ENCODE results near the gene MYBPC2.
"Not testable (repeated sequence)": the region's sequence is repeated elsewhere in the genome, so short reads cannot be mapped to it uniquely, and the experiment has no call there.

The MYBPC2 gene

DNA sequence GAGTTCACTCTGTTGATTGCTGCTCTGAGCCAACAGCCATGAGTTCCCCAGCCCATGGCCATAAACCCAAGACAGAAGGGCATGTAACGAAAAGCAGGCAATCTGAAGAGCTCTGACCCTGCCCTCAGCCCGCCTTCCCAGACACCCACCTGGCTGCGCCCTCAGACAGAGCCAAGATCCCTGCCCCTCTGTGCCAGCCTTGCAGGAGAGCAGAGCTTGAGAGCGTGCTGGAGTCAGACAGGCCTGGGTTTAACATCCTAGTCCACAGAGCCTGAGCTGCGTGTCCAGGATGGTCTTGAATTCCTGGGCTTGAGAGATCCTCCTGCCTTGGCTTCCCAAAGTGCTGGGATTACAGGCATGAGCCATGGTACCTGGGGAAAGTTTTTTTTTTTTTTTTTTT, 24.6 kb downstream of the MYBPC2 start:
- DNase-seq (ENCODE audit: low read depth in 1 of 2, low spot score in 1 of 2): no peak

DNA sequence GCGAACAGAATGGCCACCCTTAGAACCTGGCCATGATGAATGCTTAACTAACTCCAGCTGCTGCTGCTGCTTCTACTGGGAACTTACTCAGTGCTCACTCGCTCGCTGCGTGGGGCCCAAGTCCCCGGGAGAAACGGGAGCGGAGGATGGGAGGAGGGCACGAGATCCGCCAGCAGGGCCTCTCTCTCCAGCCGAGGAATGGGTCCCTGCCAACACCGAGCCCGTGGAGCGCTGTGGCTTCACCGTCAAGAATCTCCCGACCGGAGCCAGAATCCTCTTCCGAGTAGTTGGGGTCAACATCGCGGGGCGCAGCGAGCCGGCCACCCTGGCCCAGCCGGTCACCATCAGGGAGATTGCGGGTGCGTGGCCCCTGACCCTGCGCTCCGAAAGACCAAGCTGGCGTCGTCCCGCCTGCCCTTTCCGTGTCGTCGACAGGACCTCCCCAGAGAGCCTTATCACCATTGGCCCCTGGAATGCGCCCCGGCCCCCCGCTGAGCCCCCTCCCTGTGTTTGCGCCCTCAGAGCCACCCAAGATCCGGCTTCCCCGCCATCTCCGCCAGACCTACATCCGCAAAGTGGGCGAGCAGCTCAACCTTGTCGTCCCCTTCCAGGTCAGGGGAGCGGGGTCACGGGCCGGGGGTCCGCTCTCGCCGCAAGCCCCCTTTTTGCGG, 25.8 kb downstream of the MYBPC2 start:
- no peak for DNase-seq (ENCODE audit: low read depth in 1 of 2, low spot score in 1 of 2)

DNA sequence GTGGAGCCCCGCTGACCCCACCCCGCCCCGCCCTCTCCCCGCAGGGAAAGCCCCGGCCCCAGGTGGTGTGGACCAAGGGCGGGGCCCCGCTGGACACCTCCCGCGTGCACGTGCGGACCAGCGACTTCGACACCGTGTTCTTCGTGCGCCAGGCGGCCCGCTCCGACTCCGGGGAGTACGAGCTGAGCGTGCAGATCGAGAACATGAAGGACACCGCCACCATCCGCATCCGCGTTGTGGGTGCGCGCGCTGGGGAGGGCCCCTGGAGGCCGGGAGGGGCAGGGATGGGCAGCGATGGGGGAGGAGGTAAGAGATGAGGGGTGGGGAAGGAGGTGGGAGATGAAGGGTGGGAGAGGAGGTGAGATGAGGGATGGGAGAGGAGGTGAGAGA, 26.4 kb downstream of the MYBPC2 start:
- DNase-seq (ENCODE audit: low read depth in 1 of 2, low spot score in 1 of 2): no peak

DNA sequence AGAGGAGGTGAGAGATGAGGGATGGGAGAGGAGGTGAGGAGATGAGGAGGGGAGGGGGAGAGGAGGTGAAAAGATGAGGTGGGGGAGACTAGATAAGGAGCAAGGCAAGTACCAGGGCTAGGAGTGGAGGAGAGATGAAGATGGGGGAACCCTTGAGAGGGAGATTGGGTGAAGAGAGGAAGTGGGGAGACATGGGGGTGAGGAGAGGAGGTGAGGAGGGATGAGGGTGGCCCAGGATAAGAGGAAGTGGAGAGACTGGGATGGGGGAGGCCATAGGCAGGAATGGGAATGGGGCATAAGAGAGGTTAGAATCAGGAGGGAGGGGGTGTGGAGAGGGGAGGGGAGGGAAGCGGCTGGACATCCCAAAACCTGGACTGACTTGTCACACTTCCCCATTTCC, 26.9 kb downstream of the MYBPC2 start:
- DNase-seq (ENCODE audit: low read depth in 1 of 2, low spot score in 1 of 2): no peak

DNA sequence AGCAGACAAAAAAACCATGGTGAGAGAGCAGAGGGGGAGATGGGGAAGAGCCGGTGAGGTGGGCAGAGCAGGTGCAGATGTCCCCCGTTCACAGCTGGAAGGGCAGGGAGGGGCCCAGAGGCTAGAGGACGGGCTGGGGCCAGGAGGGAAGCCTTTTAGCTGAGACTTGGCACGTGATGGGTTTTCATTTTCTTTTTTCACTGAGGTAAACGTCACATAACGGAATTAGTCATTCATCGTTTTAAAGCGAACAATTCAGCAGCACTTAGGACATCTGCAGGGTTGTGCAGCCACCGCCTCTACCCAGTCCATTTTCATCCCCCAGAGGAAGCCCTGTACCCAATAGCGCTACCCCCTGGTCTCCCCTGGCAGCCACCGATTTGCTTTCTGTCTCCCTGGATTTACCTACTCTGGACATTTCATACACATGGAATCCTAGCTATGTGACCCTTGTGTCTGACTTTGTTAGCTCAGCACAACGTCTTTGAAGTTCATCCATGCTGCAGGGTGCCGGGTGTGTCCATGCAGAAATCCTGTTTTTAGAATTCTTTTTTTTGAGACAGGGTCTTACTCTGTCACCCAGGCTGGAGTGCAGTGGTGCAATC, 27.6 kb downstream of the MYBPC2 start:
- no peak for DNase-seq (ENCODE audit: low read depth in 1 of 2, low spot score in 1 of 2)

DNA sequence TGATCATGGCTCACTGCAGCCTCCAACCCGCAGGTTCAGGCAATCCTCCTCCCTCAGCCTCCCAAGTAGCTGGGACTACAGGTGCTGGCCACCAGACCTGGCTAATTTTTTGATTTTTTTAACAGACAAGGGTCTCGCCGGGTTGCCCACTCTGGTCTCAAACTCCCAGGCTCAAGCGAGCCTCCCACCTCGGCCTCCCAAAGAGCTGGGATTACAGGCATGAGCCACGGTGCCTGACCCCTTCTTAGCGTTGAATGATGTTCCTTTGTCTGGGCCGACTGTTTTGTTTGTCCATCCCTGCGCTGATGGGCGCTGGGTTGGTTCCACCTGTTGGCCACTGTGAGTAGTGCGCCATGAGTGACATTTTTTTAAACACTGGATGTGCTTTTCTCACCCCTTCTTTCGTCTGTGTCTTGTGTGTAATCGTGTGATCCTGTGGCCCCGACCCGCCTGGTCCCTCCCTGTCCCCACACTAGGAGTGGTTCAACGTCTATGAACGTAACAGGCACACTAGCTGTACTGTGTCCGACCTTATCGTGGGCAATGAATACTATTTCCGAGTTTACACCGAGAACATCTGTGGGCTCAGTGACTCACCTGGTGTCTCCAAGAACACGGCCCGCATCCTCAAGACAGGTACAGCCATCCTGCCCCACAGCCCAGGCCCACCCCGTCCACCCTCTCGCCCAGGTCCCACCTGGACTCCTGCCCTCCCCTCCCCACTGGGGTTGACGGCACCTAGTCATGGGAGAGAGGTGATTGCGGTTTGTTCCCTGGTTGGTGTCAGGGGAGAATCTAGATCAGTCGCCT, 28.6 kb downstream of the MYBPC2 start:
- peak; percentile 11 to 31 for DNase-seq (ENCODE audit: low read depth in 1 of 2, low spot score in 1 of 2)

DNA sequence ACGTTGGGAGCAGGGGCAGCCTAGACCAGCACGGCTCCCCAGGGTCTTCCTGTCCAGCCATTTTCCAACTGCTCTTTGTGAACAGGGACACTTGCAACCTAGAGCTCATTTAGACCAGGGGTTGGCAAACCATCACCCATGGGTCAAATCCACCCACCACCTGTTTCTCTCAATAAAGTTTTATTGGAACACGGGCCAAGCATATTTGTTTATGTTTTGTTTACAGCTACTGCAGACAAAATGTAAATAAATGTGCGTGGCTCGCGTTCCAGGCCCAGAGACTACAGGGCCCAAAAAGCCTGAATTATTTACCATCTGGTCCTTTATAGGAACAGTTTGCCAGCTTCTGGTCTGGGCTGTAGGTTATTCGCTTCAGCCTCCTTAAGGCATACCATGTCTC, 30.3 kb downstream of the MYBPC2 start:
- no peak for DNase-seq (ENCODE audit: low read depth in 1 of 2, low spot score in 1 of 2)

DNA sequence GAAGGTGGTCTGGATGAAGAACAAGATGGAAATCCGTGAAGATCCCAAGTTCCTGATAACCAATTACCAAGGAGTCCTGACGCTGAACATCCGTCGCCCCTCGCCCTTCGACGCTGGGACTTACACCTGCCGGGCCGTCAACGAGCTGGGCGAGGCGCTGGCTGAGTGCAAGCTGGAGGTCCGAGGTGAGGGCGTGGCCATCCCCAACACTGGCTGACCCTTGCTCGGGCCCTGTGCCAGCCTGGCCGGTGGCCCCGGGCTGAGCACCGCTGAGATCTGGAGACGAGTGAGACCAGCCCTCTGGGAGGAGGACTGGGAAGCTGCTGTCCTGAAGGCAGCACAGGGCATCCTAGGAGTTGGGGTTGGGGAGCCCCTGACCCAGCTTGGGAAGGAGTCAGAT, 31.7 kb downstream of the MYBPC2 start:
- DNase-seq (ENCODE audit: low read depth in 1 of 2, low spot score in 1 of 2): no peak

DNA sequence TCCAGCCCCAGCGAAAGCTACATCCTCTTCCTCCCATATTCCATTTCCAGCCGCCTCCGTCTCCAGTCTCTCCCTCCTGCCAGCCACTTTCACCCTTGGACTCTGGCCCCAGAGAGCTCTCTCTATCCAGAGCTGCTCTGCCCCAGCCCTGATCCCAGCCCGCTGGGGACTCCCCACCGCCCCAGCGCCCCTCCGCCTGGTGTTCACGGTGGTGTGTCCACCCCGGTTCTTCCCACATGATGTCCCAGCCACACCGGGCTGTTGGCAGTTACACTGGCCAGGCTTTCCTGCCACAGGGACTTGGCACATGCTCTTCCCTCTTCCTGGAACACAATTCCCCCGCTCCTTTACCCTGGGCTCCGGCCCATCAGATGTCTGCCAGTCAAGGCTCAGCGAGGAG, 32.3 kb downstream of the MYBPC2 start:
- DNase-seq (ENCODE audit: low read depth in 1 of 2, low spot score in 1 of 2): no peak

DNA sequence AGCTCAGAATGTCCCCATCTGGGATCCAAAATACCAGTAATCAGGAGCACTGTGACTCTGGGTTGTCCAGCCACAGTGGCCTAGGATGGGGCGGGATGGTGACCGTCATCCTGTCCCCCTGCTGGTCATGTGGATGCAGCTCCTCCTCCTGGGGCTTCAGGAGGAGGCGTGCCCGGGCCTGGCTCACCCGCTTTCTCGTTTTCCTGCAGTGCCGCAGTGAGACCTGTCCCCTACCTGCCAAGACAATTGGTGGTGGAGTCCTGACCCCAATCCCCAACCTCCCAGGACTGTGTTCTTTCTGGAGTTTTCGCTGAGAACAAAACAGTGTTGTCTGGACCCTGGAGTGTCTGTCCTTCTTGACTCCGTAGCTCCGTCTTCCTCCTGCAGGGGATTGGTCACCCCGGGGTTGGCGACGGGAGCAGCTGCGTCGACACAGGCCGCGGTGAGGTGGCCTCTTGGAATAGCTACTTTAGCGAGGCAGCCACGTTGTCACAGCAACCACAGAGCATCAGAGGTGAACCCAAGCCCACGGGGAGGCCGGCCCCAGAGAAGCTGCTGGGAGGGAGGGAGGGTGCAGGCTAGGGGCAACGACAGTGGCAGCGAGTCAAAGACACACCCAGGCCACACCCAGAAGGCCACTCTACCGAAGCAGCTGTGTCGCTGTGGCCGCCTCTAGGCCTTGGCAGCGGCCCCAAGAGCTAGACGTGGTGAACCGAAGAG, 33.5 kb downstream of the MYBPC2 start:
- no peak for DNase-seq (ENCODE audit: low read depth in 1 of 2, low spot score in 1 of 2)

DNA sequence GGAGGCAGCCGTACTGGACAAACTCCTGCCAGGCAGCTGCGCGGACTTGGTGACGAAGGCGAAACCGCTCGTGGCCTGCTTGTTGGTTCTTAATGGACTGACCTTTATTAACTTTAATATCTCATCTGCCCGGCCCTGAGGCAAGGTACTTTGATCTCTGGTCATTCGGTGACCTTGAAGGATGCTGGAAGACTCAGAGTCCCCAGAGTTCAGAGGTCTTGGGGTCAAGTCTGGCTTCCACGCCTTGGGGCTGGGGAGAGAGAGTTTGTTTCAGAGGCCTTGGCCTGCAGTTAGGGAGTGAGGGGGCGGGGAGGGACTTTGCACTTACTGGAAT, 34.0 kb downstream of the MYBPC2 start:
- no peak for DNase-seq (ENCODE audit: low read depth in 1 of 2, low spot score in 1 of 2)

DNA sequence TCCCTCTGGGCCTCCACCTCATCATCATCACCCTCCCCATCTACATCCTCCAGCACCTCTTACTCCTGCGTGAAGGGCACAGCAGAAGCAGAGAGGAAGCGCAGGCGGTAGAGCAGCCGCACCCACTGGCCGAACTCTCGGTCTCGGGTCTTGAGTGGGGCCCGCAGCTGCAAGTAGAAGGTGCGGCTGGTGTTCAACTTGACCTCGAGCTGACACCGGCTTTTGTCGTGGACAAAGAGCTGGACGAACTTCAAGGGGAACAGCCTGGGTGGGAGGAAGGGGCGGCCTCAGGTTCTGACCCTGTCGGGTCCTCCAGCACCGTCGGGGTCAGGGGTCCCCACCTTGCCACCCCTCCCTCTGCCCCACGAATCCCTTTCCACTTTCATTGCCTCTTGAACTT, 34.9 kb downstream of the MYBPC2 start:
- no peak for DNase-seq (ENCODE audit: low read depth in 1 of 2, low spot score in 1 of 2)

DNA sequence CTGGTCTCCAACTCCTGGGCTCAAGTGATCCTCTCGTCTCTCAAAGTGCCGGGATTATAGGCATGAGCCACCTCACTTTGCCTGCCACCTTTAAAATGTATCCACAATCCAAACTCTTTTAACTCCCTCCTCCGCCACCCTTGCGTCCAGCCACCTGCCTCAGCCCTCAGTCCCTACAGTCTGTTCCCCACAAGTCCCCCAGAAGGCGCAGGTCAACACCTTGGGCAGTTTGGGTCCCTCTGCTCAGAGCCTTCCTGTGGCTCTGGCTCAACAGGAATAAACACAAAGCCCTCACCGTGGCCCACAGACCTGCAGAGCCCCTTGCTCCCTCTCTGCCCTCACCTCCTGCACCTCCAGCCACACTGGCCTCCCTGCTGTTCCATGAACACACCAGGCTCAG, 36.1 kb downstream of the MYBPC2 start:
- no peak for DNase-seq (ENCODE audit: low read depth in 1 of 2, low spot score in 1 of 2)

DNA sequence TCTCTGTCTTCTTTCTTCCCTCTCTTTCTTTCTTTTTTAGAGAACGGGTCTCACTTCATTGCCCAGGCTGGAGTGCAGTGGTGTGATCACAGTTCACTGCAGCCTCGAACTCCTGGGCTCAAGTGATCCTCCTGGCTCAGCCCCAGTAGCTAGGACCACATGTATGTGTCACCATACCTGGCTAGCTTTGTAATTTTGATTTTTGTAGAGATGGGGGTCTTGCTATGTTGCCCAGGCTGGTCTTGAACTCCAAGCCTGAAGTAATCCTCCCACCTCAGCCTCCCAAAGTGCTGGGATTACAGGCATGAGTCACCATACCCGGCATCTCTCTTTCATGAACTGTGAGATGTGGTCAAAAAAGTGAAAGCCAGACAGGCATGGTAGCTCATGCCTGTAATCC, 40.6 kb downstream of the MYBPC2 start:
- not testable (repeated sequence) for DNase-seq (ENCODE audit: low read depth in 1 of 2, low spot score in 1 of 2)

DNA sequence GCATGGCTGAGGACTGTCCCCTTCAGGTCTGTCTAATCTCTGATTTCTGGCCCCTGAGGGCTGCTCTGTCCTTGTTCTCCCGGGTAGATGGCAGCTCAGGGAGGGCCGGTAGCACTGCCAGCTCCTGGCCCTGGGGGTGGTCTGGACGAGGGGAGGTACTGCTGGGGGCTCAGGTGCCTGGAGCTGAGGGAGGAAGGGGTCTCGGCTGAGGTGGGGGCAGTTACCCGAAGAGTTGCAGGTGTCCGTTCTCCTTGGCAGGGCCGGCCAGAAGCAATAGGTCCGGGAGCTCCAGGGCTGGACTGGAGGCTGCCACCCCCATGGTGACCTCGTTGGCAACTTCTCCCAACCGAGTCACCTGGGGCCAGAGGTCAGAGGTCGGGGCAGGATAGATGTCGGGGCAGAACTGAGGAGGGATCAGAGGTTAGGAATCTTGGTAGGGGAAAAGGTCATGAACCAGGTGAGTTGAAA, 42.4 kb downstream of the MYBPC2 start:
- DNase-seq (ENCODE audit: low read depth in 1 of 2, low spot score in 1 of 2): no peak

DNA sequence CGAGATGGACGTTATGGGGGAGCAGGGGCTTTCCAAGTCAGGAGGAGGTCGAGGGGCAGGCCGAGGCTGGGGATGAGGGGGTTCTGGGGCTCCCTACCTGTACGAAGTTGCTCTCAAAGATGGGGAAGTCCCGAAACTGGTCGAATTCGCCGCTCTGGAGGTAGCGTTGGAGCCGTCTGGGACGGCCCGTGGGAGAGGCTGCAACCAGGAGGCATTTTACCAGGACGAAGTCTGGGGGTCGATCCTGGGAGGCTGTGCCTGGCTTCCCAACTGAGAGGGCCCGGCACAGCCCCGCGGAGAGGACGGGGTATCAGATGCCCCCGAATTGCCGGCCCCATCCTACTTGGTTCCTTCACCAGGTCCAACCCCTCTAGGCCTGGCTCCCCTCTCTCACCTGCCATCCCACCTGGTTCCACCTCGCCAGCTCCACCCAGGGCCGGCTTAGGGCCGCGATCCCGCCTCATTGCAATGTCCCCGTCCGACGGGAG, 43.1 kb downstream of the MYBPC2 start:
- no peak for DNase-seq (ENCODE audit: low read depth in 1 of 2, low spot score in 1 of 2)

DNA sequence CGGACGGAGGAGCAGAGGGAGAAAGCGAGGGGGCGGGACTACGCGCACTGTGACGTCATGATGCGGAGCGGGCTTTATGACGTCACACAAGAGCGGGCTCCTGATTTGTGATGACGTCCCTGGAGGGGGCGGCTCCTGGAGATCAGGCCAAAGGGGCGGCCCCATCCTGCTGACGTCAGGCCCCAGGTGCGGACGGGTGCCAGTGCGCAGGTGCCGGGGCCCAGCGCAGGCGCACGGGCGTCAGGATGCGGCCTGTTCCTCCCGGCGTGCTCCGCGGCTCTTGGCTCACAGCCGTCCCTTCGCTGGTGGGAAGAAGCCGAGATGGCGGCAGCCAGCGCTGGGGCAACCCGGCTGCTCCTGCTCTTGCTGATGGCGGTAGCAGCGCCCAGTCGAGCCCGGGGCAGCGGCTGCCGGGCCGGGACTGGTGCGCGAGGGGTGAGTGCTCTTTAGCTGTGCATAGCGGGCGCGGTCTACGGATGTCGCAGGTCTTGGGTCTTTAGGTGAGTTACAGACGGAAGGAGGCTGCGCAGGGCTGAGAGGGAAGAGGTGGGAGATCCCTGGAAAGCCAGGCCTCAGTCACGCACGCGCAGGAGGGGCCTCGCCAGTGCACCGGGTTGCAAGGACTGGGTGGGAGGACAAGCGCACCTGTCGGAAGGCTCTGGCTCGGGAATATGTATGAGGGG, 43.7 kb downstream of the MYBPC2 start, which contains the start of the genes EMC10 and GARIN5A:
Gene EMC10, plus strand, starts transcription at position 284 of the 683 bp plus-strand sequence. Its CDS starts 38 bp downstream, at position 322.
Gene GARIN5A, minus strand, starts transcription at position 625 of the 683 bp plus-strand sequence. Its CDS starts 460 bp downstream, at position 165.
- DNase-seq (ENCODE audit: low read depth in 1 of 2, low spot score in 1 of 2): peak; percentile 87 to 89

DNA sequence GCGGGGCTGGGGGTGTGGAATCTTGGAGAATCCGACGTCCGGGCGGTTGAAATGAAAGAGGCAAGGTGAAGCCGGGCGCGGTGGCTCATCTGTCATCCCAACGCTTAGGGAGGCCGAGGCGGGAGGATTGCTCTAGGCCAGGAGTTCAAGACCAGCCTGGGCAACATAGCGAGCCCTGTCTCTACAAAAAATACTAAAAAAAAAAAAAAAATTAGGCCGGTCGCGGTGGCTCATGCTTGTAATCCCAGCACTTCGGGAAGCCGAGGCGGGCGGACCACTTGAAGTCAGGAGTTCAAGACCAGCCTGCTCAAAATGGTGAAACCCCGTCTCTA, 44.2 kb downstream of the MYBPC2 start:
- no peak for DNase-seq (ENCODE audit: low read depth in 1 of 2, low spot score in 1 of 2)

DNA sequence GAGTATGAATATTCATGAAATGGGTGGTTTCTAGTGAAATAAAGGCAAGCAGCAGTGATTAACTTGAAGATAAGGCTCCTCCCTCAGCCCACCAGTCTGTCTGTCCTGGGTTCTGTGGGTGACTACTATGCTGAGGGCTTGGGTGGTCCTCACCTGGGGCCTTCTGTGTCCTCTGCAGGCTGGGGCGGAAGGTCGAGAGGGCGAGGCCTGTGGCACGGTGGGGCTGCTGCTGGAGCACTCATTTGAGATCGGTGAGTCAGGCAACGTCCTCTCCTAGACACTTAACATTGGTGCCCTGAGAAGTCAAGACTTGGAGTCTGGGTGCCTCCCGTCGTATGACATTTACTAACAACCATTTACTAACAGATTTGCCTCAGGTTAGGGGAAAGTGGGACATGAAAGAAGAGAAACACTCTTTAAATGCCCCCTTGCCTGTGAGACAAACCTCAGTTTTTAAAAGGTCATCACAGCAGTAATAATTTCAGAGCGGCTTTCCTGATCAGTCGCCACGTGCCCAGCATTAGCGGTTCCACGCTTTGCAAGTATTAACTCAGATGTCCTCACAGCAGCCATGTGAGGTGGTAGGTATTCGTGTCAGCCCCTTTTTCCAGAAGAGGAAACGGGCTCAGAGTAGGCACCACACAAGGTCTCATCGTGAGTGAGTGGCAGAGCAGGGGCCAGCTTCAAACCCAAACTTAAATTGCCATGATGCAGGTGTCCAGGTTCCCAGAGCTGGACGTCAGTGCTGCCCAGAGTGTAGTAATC, 45.2 kb downstream of the MYBPC2 start:
- DNase-seq (ENCODE audit: low read depth in 1 of 2, low spot score in 1 of 2): no peak

All from stimulated activated CD4-positive, alpha-beta T cell treated with anti-CD3 and anti-CD28 coated beads, Interleukin-15, amount 100 ng/mL, for 1 hour (primary cell).